A549 (cell line): ENCODE measurements around the gene EPYC. TPM values are rescaled to one million over a fixed set of nuclear protein-coding genes. Genes with fewer than 3 reads are reported as not detected.

Experiments used
- ATAC-seq, 2 experiments: fragments of 200-7000 bp in 1 of 2; fragments of >200 bp in 1 of 2; cut with Nextera tagmentation in 1 of 2; cut with Tn5 transposase in 1 of 2; 3 replicates each; pipeline versions ENCODE4 v1.8.0 to v1.9.1; 2018 to 2020; ENCODE audit warnings: mild to moderate bottlenecking in 1 of 2, moderate library complexity in 1 of 2
- CTCF ChIA-PET: fragments of 300-600 bp; sonication (Branson Sonifier 250); formaldehyde crosslinking; extraction: SDS; loops from one replicate; lab custom pipeline; 2021; ENCODE audit warnings: antibody characterized with exemption, inconsistent platforms; lab: Yijun Ruan, JAX
- POLR2A ChIA-PET: fragments of 350-600 bp; formaldehyde crosslinking; extraction: SDS; loops from one replicate; lab custom pipeline; 2021; ENCODE audit warnings: antibody characterized with exemption, inconsistent platforms; lab: Yijun Ruan, JAX
- DNase-seq, 2 experiments: peaks; one replicate each; pipeline versions ENCODE4 v3.0.0 to v3.0.0-alpha.2; 2011 to 2016; ENCODE audit warnings: low read depth in 1 of 2, low spot score in 1 of 2
- FAIRE-seq: peaks from 2 replicates; lab custom pipeline; 2011; peaks lifted over from hg19 to GRCh38; lab: Jason Lieb, UNC
- H3K27ac ChIP-seq, 2 experiments: fragments of >200 bp; sonication (Bioruptor Twin); formaldehyde crosslinking; 3 replicates each; pipeline ENCODE4 v1.5.1; 2016 to 2017
- H3K4me1 ChIP-seq: fragments of >200 bp; sonication (Bioruptor Twin); formaldehyde crosslinking; 3 replicates; pipeline ENCODE4 v1.6.1; 2016
- H3K4me2 ChIP-seq: fragments of >200 bp; sonication (Bioruptor Twin); formaldehyde crosslinking; 3 replicates; pipeline ENCODE4 v1.6.1; 2016
- H3K4me3 ChIP-seq: fragments of >200 bp; sonication (Bioruptor Twin); formaldehyde crosslinking; 3 replicates; pipeline ENCODE4 v1.5.1; 2016
- H3K9me3 ChIP-seq: fragments of >200 bp; sonication (Bioruptor Twin); formaldehyde crosslinking; 3 replicates; pipeline ENCODE4 v1.6.1; 2016
- BCL3 ChIP-seq: fragments of >200 bp; sonication (Bioruptor Twin); formaldehyde crosslinking; IDR thresholded peaks from 3 replicates; pipeline ENCODE4 v1.6.1; 2016
- CTCF ChIP-seq: fragments of >200 bp; sonication (Bioruptor Twin); formaldehyde crosslinking; IDR thresholded peaks from 3 replicates; pipeline ENCODE4 v1.5.1; 2016
- EHMT2 ChIP-seq: fragments of 200-600 bp; sonication (generic); IDR thresholded peaks from 2 replicates; pipeline ENCODE4 v1.6.1; 2016; ENCODE audit warnings: antibody characterized with exemption, low read depth, mild to moderate bottlenecking, moderate library complexity
- EP300 ChIP-seq, 2 experiments: fragments of >200 bp; sonication (Bioruptor Twin); formaldehyde crosslinking; IDR thresholded peaks; 2 replicates in 1 of 2; 3 replicates in 1 of 2; pipeline ENCODE4 v1.6.1; 2016 to 2017
- HDAC2 ChIP-seq: fragments of 200-600 bp; sonication (generic); IDR thresholded peaks from 2 replicates; pipeline ENCODE4 v1.6.1; 2016
- HEYL ChIP-seq: fragments of 250-450 bp; sonication (Bioruptor Pico); IDR thresholded peaks from 2 replicates; pipeline ENCODE4 v1.8.0; 2021; ENCODE audit warnings: mild to moderate bottlenecking, moderate library complexity
- HMGXB4 ChIP-seq: fragments of 250-450 bp; sonication (Bioruptor Pico); IDR thresholded peaks from 2 replicates; pipeline ENCODE4 v1.5.0; 2021; ENCODE audit warnings: mild to moderate bottlenecking, moderate library complexity, borderline replicate concordance
- HOXA7 ChIP-seq: fragments of 250-450 bp; sonication (Bioruptor Pico); IDR thresholded peaks from 2 replicates; pipeline ENCODE4 v1.5.0; 2020; ENCODE audit warnings: mild to moderate bottlenecking, moderate library complexity
- HOXB5 ChIP-seq: fragments of 250-450 bp; sonication (Bioruptor Pico); IDR thresholded peaks from 2 replicates; pipeline ENCODE4 v1.5.0; 2020; ENCODE audit warnings: mild to moderate bottlenecking, moderate library complexity
- MAFK ChIP-seq: fragments of 450-650 bp; IDR thresholded peaks from 2 replicates; pipeline ENCODE4 v1.6.1; 2014; ENCODE audit not compliant: partially characterized antibody
- MAX ChIP-seq: IDR thresholded peaks from 2 replicates; pipeline ENCODE4 v1.6.1; 2012
- NFE2L2 ChIP-seq: fragments of 150-350 bp; conservative IDR thresholded peaks from 2 replicates; pipeline ENCODE4 v1.6.1; 2014; ENCODE audit warnings: low read length
- PBX3 ChIP-seq: IDR thresholded peaks from 2 replicates; pipeline ENCODE4 v1.6.1; 2012
- RARB ChIP-seq: fragments of 250-450 bp; sonication (Bioruptor Pico); IDR thresholded peaks from 2 replicates; pipeline ENCODE4 v1.8.0; 2021; ENCODE audit warnings: mild to moderate bottlenecking, moderate library complexity
- REST ChIP-seq: fragments of 200-600 bp; sonication (generic); IDR thresholded peaks from 2 replicates; pipeline ENCODE4 v1.6.1; 2016; ENCODE audit warnings: antibody characterized with exemption, mild to moderate bottlenecking, moderate library complexity
- RNF2 ChIP-seq: fragments of 200-600 bp; sonication (generic); IDR thresholded peaks from 2 replicates; pipeline ENCODE4 v1.6.1; 2016; ENCODE audit warnings: low read depth, mild to moderate bottlenecking, antibody characterized with exemption, moderate library complexity, borderline replicate concordance
- SMC3 ChIP-seq: fragments of >200 bp; sonication (Bioruptor Twin); formaldehyde crosslinking; IDR thresholded peaks from 3 replicates; pipeline ENCODE4 v1.6.1; 2018; ENCODE audit warnings: inconsistent platforms
- SREBF2 ChIP-seq: fragments of 450-650 bp; IDR thresholded peaks from 2 replicates; pipeline ENCODE4 v1.6.1; 2014; ENCODE audit warnings: mild to moderate bottlenecking, moderate library complexity
- ZSCAN20 ChIP-seq: fragments of 250-450 bp; sonication (Bioruptor Pico); IDR thresholded peaks from 2 replicates; pipeline ENCODE4 v1.8.0; 2022; ENCODE audit warnings: mild to moderate bottlenecking, moderate library complexity
- WGBS: methylation state at CpG from one replicate; pipeline ENCODE4 v1.1.6; 2017; ENCODE audit errors: missing lambda C conversion rate; 5-methylcytosine and 5-hydroxymethylcytosine counted together
- polyA plus RNA-seq, 4 experiments: library from polyadenylated mRNA; depleted of rRNA in 3 of 4; stranded (reverse); fragments of >200 nt; fragmentation: RNase III in 1 of 4; extraction: RNeasy Plus Mini Kit Qiagen cat#74134 plus additional on column Dnase treatment in 1 of 4; gene quantifications; 2 replicates in 3 of 4; 3 replicates in 1 of 4; pipeline ENCODE4 v1.2.3, GENCODE V29; 2011 to 2017

Gene EPYC
- polyA plus RNA-seq, 2 of the 4 experiments (the other 2 are of a cell fraction), result not detected

GRCh38 chr12:90965204-90965603 is 39.6 kb downstream of the EPYC start:
- peaks cover 2% of the 10 kb centered on the region; the same call in 2 of the 3 replicates for H3K4me1 ChIP-seq
- H3K4me2 ChIP-seq, result no peak overlapping the region
- WGBS, result 62% methylated on average over 2 of the region's 2 CpGs
- no peaks in the 10 kb centered on the region for H3K9me3 ChIP-seq
- peak; percentile 28 for FAIRE-seq
- ChIA-PET POLR2A (no interaction called here), CTCF (no interaction called here)
- TF ChIP-seq HOXB5 (CRISPR knock-in tag), result no peak
- TF ChIP-seq PBX3, result no peak
- TF ChIP-seq ZSCAN20 (CRISPR knock-in tag), result no peak
- TF ChIP-seq EP300 (IDR thresholded peaks at IDR 0.05), result no peak
- no peak for TF ChIP-seq RARB
- TF ChIP-seq RNF2, result no peak
- TF ChIP-seq HOXA7, result no peak
- TF ChIP-seq NFE2L2, result 0 out of 2 replicates have a peak, but pooled peaks have one; percentile 29
- no peak for TF ChIP-seq HDAC2
- no peak for TF ChIP-seq SREBF2
- TF ChIP-seq MAFK, result peak; percentile 73
- no peak for TF ChIP-seq CTCF
- TF ChIP-seq REST, result no peak
- TF ChIP-seq, all 56 proteins: peak for 2
- DNase-seq (no peak), ATAC-seq (no peak)
- Histone ChIP-seq H3K4me3 (no peak overlapping the region), H3K27ac (no peak overlapping the region)

- 45% methylated on average over 2 of the region's 2 CpGs for WGBS
These were observed 40.2 kb downstream of the EPYC start for GRCh38 chr12:90964616-90965015.

More at GRCh38 chr12:90964616-90965015, 40.2 kb downstream of the EPYC start:
- Histone ChIP-seq H3K4me3 (no peak overlapping the region), H3K4me1 (no peaks in the 10 kb centered on the region), H3K4me2 (no peak overlapping the region), H3K27ac (no peak overlapping the region), H3K9me3 (no peaks in the 10 kb centered on the region)
- CTCF ChIA-PET, result interaction anchor here (0.6 to 0.7 kb wide), 2 partner anchors 13 to 1100 kb away, joined by 3 to 4 read pairs; no protein-coding TSS in a partner anchor
- FAIRE-seq (no peak), DNase-seq (no peak), ATAC-seq (no peak)
- POLR2A ChIA-PET, result no interaction called here
- TF ChIP-seq HOXA7 (no peak), SMC3 (no peak), HOXB5 (CRISPR knock-in tag) (no peak), HEYL (CRISPR knock-in tag) (no peak), BCL3 (no peak), EHMT2 (no peak), HMGXB4 (CRISPR knock-in tag) (no peak), MAX (no peak)
